Mucosa of descending colon (tissue), 3 donors: Measurements from ENCODE around the gene NYNRIN. TPM values are rescaled to one million over a fixed set of nuclear protein-coding genes. Genes with fewer than 3 reads are reported as not detected.
A peak's percentile ranks its signal among the peaks of the same experiment; 100 is the strongest.

Experiments used
- ATAC-seq: fragments of 200-7000 bp; cut with Tn5 transposase; one replicate; pipeline ENCODE4 v1.9.1; 2020; ENCODE audit warnings: mild to moderate bottlenecking, moderate library complexity
- DNase-seq, 3 donors: peaks; one replicate each; pipeline ENCODE4 v3.0.0-alpha.2; 2020
- H3K36me3 ChIP-seq: fragments of 200-600 bp; one replicate; pipeline ENCODE4 v1.8.0; 2021; ENCODE audit warnings: low read depth, mild to moderate bottlenecking
- H3K4me1 ChIP-seq: fragments of 200-600 bp; one replicate; pipeline ENCODE4 v1.8.0; 2021; ENCODE audit warnings: low read depth, mild to moderate bottlenecking
- H3K4me3 ChIP-seq: fragments of 200-600 bp; one replicate; pipeline ENCODE4 v1.8.0; 2021; ENCODE audit warnings: mild to moderate bottlenecking
- H3K9me3 ChIP-seq: fragments of 200-600 bp; one replicate; pipeline ENCODE4 v1.8.0; 2021; ENCODE audit warnings: mild to moderate bottlenecking
- intact Hi-C, 2 donors: fragments of 100-400 bp; cut with DNase I in 1 of 2; cut with micrococcal nuclease in 1 of 2; formaldehyde crosslinking; loops; one replicate each; pipeline versions ENCODE4 v1.11.0 to v1.11.1; 2022; cut with DNase I, micrococcal nuclease
- total RNA-seq, 3 donors: library from RNA; stranded (reverse); fragmentation: NEBNext Ultra II Directional in 2 of 3; extraction: Animal tissue kit (Norgen Biotek cat#: 25700) in 2 of 3; gene quantifications; one replicate each; pipeline versions ENCODE4 v1.2.1 to v1.2.4, GENCODE V29; 2021 to 2023
- TF ChIP-seq, protein P1 (sequence below): fragments of 200-600 bp; IDR thresholded peaks from one replicate; pipeline ENCODE4 v1.8.0; 2022; ENCODE audit warnings: antibody characterized with exemption, mild to moderate bottlenecking
- donor health status: DM: no; HTN: no; CAD: no; lungs with moderate emphysema.
- donor health status: DM: no; HTN: no; CAD: no.
- donor health status: DM: no; HTN: yes; CAD: no.

The NYNRIN gene
- total RNA-seq, 3 donors from 2014 or later, result 12.1 to 15.8 (median 13.4) TPM

DNA sequence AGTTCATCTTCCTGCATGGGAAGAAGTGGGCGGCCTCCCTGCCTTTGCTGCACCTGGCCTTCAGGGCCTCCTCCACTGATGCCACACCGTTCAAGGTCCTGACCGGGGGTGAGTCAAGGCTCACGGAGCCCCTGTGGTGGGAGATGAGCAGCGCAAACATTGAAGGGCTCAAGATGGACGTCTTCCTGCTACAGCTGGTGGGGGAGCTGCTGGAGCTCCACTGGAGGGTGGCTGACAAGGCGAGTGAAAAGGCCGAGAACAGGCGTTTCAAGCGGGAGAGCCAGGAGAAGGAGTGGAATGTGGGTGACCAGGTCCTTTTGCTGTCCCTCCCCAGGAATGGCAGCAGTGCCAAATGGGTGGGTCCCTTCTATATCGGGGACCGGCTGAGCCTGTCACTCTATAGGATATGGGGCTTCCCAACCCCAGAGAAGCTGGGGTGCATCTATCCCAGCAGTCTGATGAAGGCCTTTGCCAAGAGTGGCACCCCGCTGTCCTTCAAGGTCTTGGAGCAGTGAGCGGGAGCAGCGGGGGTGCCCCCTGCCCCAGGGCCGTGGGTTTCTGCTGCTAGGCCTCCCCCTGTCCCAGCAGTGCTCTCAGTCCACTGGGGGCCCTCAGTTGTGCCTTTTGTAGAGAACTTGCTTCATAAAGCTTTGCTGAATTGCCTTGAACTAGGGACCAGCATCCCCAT, 18.3 kb downstream of the NYNRIN start:
- no peak for ATAC-seq
- intact Hi-C loops, result no loop called here

DNA sequence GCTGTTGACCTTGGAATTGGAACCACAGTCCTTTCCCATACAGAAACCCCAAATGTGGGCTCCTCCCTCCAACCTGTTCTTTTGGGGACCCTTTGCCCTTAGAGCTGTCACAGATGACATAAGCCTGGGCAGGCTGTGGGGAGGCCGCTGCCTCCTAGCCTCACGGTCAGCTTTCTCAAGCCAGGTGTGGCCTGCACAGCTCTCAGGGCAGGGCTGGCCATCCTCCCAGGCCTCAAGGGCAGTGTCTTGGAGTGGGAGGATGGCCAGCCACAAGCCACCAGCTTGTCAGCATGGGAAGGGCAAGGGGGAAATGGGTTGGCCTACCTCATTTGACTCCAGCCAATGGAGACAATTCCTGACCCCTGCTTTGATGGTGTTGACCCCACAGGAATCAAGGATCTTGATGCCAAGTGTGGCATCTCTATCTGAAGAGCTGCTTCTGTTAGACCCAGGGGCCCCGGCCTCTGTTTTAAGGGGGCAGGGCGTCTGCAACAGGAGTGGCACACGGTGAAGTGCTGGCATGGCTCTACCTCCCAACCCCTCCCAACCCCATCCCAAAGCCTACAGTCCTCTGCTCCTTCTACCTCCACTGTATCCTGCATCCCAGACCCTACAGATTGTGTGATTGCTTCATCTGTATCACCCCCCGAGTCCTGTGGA, 19.2 kb downstream of the NYNRIN start:
- H3K4me3 ChIP-seq, result no peak overlapping the region
- H3K36me3 ChIP-seq, result no peaks in the 10 kb centered on the region
- ATAC-seq, result peak; percentile 18
- DNase-seq, result peak in 1 of 3 donors; percentile 37
- peaks cover 15% of the 10 kb centered on the region for H3K4me1 ChIP-seq
- H3K9me3 ChIP-seq, result no peaks in the 10 kb centered on the region
- TF ChIP-seq, protein P1, sequence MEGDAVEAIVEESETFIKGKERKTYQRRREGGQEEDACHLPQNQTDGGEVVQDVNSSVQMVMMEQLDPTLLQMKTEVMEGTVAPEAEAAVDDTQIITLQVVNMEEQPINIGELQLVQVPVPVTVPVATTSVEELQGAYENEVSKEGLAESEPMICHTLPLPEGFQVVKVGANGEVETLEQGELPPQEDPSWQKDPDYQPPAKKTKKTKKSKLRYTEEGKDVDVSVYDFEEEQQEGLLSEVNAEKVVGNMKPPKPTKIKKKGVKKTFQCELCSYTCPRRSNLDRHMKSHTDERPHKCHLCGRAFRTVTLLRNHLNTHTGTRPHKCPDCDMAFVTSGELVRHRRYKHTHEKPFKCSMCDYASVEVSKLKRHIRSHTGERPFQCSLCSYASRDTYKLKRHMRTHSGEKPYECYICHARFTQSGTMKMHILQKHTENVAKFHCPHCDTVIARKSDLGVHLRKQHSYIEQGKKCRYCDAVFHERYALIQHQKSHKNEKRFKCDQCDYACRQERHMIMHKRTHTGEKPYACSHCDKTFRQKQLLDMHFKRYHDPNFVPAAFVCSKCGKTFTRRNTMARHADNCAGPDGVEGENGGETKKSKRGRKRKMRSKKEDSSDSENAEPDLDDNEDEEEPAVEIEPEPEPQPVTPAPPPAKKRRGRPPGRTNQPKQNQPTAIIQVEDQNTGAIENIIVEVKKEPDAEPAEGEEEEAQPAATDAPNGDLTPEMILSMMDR, result no peak
- intact Hi-C loops, result no loop called here

More for the DNA sequence above, 18.3 kb downstream of the NYNRIN start:
- H3K4me3 ChIP-seq, result no peak overlapping the region
- peaks cover 8% of the 10 kb centered on the region for H3K4me1 ChIP-seq
- TF ChIP-seq, protein P1, result no peak
- H3K9me3 ChIP-seq, result no peaks in the 10 kb centered on the region
- no peak for DNase-seq
- H3K36me3 ChIP-seq, result no peaks in the 10 kb centered on the region

DNA sequence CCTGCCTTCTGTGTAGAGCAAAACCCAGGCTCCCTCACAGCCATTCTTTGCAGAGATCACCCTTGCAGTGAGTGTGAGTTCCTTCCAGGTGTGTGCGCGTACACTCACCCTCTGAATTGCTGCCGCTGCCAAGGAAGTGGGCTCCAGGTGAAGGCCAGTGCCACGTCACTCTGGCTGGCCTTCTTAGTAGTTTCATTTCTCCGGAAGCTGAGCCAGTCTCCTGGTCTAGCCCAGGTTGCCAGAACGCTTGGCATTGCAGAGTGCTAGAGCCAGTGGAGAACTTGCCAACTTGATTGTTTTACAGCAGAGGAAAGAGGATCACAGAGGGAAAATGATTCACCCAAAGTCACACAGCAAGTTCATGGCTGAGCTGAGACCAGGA, 19.7 kb downstream of the NYNRIN start:
- Histone ChIP-seq H3K36me3 (no peaks in the 10 kb centered on the region), H3K9me3 (no peaks in the 10 kb centered on the region), H3K4me3 (no peak overlapping the region), H3K4me1 (peaks cover 15% of the 10 kb centered on the region)
- TF ChIP-seq, protein P1, result no peak
- DNase-seq (peak; percentile 70 to 79 (median 74)), ATAC-seq (peak; percentile 83)
- intact Hi-C loops, result no loop called here

DNA sequence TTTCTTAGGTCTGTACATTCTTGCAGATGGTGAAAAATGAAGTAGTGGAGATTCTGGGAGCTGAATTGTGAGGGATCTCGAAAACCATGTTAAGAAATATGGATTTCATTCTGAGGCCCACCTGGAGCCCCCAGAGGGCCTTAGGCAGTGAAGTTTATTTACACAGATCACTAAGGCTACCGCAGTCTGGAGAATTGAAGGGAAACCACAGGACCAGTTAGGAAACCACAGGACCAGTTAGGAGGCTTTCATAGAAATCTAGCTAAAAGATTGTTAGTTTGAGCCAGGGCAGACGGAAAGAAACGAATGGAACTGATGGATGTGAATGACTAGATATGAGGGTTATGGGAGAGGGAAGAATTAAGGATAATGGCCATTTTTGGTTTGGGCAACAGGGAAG, 23.5 kb downstream of the NYNRIN start:
- ATAC-seq, result no peak
- no peak for DNase-seq
- H3K9me3 ChIP-seq, result no peaks in the 10 kb centered on the region
- intact Hi-C loops, result no loop called here
- H3K4me3 ChIP-seq, result no peak overlapping the region
- H3K4me1 ChIP-seq, result peaks cover 36% of the 10 kb centered on the region
- no peaks in the 10 kb centered on the region for H3K36me3 ChIP-seq
- TF ChIP-seq, protein P1, result no peak

DNA sequence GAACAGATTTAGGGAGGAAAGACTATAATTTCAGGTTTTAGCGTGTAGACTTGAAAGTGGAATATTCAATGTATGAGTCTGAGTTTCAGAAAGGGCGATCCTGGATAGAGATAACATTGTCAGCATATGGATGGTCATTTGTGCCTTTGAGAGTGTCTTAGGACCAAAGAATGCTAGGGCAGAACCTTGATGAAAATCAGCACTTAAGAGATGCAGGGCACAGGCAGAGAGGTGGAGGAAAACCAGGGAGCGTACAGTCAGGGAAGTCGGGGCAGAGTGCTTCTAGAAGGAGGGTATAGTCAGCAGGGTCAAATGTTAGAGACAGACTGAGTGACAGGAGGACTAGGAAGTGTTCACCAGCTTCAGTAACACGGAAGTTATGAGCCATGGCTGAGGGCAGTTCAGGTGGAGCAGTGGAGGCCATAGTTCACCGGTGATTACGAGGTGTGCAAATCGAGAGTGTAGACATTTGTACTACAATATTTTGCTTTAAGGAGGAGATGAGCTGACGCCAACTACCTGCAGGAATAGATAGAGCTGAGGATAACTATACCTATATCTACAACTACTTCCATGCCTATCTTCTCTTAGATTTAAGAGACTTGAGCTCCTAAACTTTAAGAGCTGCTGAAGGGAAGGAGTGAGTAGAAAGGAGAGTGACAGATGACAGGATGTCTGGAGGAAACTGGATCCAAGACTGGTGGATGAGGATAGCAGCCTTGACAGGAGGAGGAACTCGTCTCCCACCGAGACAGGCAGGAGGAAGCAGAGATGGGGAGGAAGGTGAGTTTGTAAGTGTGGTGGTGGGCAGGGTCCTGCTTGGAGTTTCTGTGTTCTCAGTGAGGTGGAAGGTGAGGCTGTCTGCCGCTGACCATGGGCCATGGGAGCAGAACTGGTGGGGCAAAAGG, 24.1 kb downstream of the NYNRIN start:
- DNase-seq (peak in 2 of 3 donors; percentile 62 to 79), ATAC-seq (peak; percentile 77)
- H3K36me3 ChIP-seq, result no peaks in the 10 kb centered on the region
- TF ChIP-seq, protein P1, result no peak
- H3K4me1 ChIP-seq, result peaks cover 43% of the 10 kb centered on the region
- intact Hi-C loops, result no loop called here
- H3K9me3 ChIP-seq, result no peaks in the 10 kb centered on the region
- H3K4me3 ChIP-seq, result no peak overlapping the region
